DMS79 treated with DMSO at 0.1 percent for 48 hours (cell line): ENCODE results near the gene UBAC2.

Experiments
- DNase-seq: peaks from one replicate; lab custom pipeline; 2025; lab: John Stamatoyannopoulos, UW

UBAC2 gene

DNA sequence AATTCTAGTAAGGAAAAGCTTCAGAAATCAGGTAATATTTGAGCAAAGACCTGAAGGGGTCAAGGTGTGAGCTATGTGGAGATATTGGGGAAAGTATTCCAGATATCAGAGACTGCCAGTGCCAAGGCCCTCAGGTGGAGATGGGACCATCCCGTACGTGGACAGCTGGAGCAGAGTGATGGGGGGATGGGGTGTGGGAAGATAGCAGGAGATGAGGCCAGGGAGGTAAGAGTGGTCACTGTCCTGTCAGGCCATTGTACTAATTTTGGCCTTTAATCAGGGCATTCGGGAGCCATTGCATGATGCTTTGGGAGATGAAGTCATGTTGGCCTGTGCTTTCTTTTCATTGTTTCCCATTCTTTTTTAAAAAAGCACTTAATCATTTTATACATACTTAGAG lies 70.6 kb downstream of the UBAC2 start:
- no peak for DNase-seq

GRCh38 chr13:99272481-99272880 lies 71.8 kb downstream of the UBAC2 start:
- no peak for DNase-seq

DNA sequence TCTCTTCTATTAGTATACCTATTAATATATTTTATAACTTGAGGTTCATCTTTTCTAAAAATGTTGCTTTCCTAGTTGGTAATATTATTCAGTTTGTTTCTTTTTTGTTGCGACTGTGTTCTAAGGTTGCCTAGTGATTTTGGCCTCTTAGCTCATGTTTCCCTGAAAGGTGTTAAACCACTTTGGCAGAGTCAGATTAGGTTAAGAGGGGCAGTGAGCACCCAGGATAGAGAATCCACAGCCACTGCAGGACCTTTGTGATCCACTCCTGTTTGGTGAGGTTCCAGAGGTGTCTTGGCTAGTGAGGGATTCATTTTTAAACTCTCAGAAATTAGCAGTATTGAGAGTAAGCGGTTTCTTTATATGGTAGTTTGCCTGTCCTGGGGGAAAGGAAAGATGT lies 72.5 kb downstream of the UBAC2 start:
- DNase-seq = no peak

DNA sequence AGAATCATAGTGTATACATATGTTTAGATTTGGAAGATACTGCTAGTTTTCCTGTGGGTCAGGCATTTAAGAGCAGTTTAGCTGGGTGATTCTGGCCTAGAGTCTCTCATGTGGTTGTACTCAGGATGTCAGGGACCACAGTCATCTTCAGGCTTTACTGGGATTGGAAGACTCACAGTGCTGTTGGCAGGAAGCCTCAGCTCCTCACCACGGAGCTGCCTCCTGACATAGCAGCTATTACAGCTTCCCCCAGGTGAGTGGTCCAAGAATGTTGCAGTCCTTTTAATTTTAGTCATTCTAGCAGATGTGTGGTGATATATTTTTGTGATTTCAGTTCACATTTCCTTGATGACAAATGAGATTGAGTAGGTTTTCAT lies 74.4 kb downstream of the UBAC2 start:
- no peak for DNase-seq

DNA sequence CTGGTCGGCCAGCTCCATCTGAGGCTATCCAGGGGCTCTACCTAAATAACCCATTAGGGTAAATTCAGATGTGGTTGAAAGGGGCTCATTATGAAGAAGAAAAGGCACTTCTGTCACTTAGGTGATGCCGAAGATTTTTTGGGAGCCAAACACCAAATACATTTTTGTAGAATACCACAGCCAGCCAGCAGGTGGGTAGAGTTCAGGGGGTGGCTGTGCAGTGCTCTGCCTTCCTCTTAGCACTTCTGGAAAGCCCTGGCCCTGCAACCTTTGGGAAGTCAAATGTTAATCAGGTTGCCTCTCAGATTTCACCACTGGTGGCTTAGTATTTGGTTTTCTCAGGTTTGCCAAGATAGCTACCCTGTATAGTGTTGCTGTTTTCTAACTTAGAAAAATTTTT lies 76.1 kb downstream of the UBAC2 start:
- DNase-seq = no peak

DNA sequence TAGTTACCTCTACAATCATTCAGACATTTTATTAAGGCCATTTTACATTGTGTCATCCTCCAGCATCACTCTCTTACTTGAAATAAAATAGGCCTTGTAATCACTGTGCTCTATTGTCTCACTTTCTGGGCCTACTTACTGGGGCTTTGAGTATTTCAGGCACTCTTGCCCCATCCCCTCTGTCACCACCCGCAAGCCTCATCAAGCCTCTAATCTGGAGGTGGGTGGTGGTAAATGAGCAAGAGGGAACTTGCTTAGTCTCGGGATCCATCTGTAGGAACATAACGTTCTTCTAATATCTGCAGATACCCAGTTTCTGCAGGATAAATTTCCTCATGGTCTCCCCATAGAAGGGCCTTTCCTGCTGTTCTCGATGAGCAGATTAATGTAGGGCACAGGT lies 77.0 kb downstream of the UBAC2 start:
- DNase-seq = no peak

GRCh38 chr13:99278200-99278599 lies 77.5 kb downstream of the UBAC2 start:
- no peak for DNase-seq

GRCh38 chr13:99278843-99279242 lies 78.2 kb downstream of the UBAC2 start:
- no peak for DNase-seq

DNA sequence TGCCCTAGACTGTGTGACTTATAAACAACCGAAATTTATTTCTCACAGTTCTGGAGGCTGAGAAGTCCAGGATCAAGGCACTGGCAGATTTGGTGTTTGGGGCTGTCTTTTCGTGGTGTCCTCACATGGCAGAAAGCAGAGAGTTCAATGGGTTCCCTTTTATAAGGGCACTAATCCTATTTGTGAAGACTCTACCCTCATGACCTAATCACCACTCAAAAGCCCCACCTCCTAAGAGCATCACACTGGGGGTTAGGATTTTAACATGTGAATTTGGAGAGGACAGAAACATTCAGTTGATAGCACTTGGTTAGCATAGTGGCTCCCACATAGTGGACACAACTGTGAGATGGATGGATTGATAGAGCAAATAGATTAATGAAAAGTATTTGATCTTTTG lies 79.0 kb downstream of the UBAC2 start:
- no peak for DNase-seq

- DNase-seq = no peak
Measured at GRCh38 chr13:99280166-99280565, 79.5 kb downstream of the UBAC2 start.

DNA sequence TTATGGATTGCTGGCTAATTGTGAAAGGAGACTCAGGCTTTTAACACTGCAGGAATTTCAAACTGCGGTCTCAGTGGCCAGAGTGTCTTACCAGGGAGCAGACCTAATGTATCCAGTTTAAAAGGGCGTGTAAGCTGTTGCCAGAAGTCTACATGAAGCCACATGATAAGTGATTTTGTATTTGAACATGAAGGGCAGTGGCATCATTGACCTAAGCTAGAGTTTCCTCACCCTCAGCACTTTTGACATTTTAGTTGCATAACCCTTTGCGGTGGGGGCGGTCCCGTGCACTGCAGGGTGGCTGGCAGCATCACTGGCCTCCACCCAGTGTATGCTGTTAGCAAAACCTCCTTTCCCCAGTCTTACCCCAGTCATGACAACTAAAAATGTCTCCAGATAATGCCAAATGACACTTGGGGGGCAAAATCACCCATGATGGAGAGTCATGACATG lies 81.2 kb downstream of the UBAC2 start:
- no peak for DNase-seq

- DNase-seq = no peak
Measured at GRCh38 chr13:99282264-99283231, 81.9 kb downstream of the UBAC2 start.

- DNase-seq = no peak
Measured at GRCh38 chr13:99285432-99286182, 85.0 kb downstream of the UBAC2 start.

- DNase-seq = peak; percentile 69
Measured at GRCh38 chr13:99287551-99287950, 86.9 kb downstream of the UBAC2 start.

- peak; percentile 84 for DNase-seq
Measured at GRCh38 chr13:99288089-99288488, 87.4 kb downstream of the UBAC2 start.

- no peak for DNase-seq
Measured at GRCh38 chr13:99289271-99289670, 88.6 kb downstream of the UBAC2 start.

GRCh38 chr13:99289674-99290337 lies 89.2 kb downstream of the UBAC2 start:
- DNase-seq = no peak

GRCh38 chr13:99290894-99291293 lies 90.2 kb downstream of the UBAC2 start:
- no peak for DNase-seq

GRCh38 chr13:99293178-99293577 lies 92.5 kb downstream of the UBAC2 start:
- DNase-seq = no peak

DNA sequence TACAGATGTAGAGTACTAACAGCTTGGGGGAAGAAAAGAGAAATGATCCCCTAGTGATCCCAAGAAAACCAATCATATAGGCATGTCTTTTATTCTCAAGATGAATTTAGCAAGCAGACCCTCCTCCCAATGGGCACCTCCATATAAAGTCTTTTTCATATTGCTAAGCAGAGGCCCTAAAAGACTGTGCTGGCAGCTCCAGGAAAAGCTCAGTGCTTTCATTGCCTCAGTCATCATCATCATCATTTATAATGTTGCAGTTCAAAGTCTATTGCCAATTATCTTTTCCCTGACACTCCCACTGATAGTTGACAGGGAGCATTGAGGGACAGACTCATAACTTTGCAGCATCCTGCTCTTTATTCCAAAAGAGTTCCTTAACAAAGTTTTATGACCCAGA lies 93.5 kb downstream of the UBAC2 start:
- DNase-seq = no peak

- no peak for DNase-seq
Measured at GRCh38 chr13:99294958-99295357, 94.3 kb downstream of the UBAC2 start.

DNA sequence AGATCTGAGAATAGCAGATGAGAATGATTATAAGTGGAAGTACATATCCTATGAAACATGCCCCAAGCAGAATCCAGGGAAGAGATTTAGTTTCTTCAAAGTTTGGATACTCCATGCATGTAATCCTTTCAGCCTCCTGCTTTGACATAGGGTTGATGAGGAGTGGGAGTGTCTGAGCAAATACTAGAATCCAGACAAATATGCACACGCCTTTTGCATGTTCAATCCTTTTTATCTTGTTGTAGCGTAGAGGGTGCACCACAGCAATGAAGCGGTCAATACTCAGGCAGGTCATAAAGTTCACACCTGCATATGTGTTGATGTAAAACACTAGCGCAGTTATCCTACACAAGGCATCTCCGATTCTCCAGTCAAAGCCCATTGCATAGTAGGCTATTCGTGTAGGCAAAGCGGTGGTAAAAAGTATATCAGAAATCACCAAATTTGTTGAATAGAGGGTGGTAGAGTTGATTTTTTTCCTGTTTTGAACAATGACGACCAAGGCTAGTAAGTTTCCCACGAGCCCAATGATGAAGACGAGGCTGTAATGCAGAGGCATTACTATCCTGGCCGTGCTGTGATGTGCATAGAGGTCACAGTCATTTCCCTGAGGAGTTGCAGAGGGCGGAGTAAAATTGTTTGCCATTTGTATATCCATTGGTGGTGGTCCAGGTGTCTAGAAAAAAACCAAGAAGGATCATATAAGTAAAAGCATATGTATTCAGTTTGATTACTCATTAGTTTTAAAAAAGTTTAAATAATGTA lies 95.0 kb downstream of the UBAC2 start:
- no peak for DNase-seq
